ENCODE data around the gene FSTL5. TPM values are rescaled to one million over a fixed set of nuclear protein-coding genes. Genes with fewer than 3 reads are reported as not detected.

Gene FSTL5
- total RNA-seq, 1 experiment from 2014 or later, result 0.55 TPM

DNA sequence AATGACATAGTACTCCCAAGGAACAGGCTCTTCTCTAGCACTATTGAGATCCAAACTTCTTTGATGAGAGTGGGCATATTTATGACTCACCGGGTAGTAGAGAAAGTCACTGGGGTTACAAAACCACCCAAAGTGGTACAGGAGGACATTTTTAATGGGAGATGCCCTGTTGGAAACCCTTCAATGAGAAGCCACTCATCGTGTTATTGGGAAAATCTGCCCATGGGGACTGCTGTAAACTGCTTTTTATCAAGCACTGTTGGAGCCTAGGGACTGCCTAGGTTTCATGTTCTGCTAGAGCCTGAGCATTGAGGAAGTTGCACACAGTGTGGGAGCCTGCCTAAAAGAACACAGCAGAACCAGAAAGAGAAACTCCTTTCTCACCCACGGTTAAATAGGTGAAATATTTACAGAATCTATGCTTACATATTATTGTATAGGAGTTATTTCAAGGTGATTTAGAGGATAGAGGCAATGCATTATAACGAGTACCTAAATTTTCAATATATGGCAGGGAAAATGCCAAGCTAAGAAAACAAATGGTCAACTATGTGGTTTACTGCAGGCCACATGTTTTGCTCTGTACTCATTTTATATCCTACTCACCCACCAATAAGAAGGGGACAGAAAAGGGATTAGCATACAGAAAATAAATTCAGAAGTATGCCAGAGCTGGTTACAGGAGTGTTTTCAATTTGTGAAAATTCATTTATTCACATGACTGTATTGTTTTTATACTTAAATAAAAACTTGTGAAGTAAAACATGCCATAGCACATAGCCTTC is 559.1 kb downstream of the FSTL5 start:
- no peak overlapping the region for H3K27ac Mint-ChIP-seq
- H3K27me3 Mint-ChIP-seq (ENCODE audit: low read depth), result no peaks in the 10 kb centered on the region
- ATAC-seq (no peak), DNase-seq (ENCODE audit: low spot score) (no peak)
- CTCF ChIA-PET, result no interaction called here
- no peaks in the 10 kb centered on the region; the same call in 1 of the 2 replicates for H3K9me3 Mint-ChIP-seq
- H3K36me3 Mint-ChIP-seq, result no peaks in the 10 kb centered on the region
- H3K4me3 Mint-ChIP-seq, result no peak overlapping the region
- POLR2A ChIA-PET, result no interaction called here
- TF ChIP-seq ZBTB21 (CRISPR knock-in tag; IDR thresholded peaks at IDR 0.05; ENCODE audit: borderline replicate concordance) (no peak), TEAD1 (CRISPR knock-in tag; IDR thresholded peaks at IDR 0.05) (no peak), ZNF263 (CRISPR knock-in tag; IDR thresholded peaks at IDR 0.05; ENCODE audit: low read depth) (no peak), RORB (CRISPR knock-in tag; IDR thresholded peaks at IDR 0.05) (no peak), ELF4 (CRISPR knock-in tag; IDR thresholded peaks at IDR 0.05; ENCODE audit: low read depth) (no peak), JUN (CRISPR knock-in tag; IDR thresholded peaks at IDR 0.05) (no peak), MYBL2 (CRISPR knock-in tag; IDR thresholded peaks at IDR 0.05) (no peak), TEAD4 (CRISPR knock-in tag; IDR thresholded peaks at IDR 0.05) (no peak), MLX (CRISPR knock-in tag; IDR thresholded peaks at IDR 0.05) (no peak), ZNF671 (CRISPR knock-in tag; IDR thresholded peaks at IDR 0.05) (no peak), TP53 (CRISPR knock-in tag; IDR thresholded peaks at IDR 0.05) (no peak)
- TF ChIP-seq, protein P1, sequence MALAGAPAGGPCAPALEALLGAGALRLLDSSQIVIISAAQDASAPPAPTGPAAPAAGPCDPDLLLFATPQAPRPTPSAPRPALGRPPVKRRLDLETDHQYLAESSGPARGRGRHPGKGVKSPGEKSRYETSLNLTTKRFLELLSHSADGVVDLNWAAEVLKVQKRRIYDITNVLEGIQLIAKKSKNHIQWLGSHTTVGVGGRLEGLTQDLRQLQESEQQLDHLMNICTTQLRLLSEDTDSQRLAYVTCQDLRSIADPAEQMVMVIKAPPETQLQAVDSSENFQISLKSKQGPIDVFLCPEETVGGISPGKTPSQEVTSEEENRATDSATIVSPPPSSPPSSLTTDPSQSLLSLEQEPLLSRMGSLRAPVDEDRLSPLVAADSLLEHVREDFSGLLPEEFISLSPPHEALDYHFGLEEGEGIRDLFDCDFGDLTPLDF (CRISPR knock-in tag; IDR thresholded peaks at IDR 0.05), result no peak
- 0 out of 2 replicates have a peak, but pooled peaks cover 5% of the 10 kb centered on the region for H3K4me1 Mint-ChIP-seq

DNA sequence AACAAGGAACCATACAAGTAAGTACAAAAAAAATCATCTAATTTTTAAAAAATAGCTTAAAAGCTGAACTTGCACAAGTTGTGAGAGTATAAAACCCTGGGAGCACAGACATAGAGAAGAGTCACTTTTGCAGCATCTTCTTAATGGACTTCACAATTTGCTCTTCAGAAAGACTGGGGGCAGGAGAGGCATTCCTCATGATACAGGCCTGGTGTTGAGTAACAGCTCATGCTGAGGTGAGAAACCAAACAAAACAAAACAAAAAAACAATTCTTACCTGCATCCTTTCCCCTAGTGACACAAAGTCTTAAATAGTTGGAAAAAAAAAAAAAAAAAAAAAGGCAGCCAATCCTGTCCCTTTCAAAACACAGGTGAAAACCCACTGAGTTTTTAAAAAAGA is 562.8 kb downstream of the FSTL5 start:
- no peak overlapping the region for H3K4me3 Mint-ChIP-seq
- no peak for DNase-seq (ENCODE audit: low spot score)
- ChIA-PET CTCF (no interaction called here), POLR2A (no interaction called here)
- ATAC-seq, result no peak
- no peak overlapping the region for H3K27ac Mint-ChIP-seq
- peaks cover 3% of the 10 kb centered on the region; the same call in 1 of the 2 replicates for H3K9me3 Mint-ChIP-seq
- TF ChIP-seq, protein P1 (CRISPR knock-in tag; IDR thresholded peaks at IDR 0.05), result no peak
- TF ChIP-seq USF1 (CRISPR knock-in tag; IDR thresholded peaks at IDR 0.05), result no peak
- TF ChIP-seq, protein P2, sequence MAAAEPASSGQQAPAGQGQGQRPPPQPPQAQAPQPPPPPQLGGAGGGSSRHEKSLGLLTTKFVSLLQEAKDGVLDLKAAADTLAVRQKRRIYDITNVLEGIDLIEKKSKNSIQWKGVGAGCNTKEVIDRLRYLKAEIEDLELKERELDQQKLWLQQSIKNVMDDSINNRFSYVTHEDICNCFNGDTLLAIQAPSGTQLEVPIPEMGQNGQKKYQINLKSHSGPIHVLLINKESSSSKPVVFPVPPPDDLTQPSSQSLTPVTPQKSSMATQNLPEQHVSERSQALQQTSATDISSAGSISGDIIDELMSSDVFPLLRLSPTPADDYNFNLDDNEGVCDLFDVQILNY (CRISPR knock-in tag; IDR thresholded peaks at IDR 0.05), result no peak
- TF ChIP-seq, protein P3, sequence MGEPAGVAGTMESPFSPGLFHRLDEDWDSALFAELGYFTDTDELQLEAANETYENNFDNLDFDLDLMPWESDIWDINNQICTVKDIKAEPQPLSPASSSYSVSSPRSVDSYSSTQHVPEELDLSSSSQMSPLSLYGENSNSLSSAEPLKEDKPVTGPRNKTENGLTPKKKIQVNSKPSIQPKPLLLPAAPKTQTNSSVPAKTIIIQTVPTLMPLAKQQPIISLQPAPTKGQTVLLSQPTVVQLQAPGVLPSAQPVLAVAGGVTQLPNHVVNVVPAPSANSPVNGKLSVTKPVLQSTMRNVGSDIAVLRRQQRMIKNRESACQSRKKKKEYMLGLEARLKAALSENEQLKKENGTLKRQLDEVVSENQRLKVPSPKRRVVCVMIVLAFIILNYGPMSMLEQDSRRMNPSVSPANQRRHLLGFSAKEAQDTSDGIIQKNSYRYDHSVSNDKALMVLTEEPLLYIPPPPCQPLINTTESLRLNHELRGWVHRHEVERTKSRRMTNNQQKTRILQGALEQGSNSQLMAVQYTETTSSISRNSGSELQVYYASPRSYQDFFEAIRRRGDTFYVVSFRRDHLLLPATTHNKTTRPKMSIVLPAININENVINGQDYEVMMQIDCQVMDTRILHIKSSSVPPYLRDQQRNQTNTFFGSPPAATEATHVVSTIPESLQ (CRISPR knock-in tag; IDR thresholded peaks at IDR 0.05), result no peak
- no peaks in the 10 kb centered on the region for H3K27me3 Mint-ChIP-seq (ENCODE audit: low read depth)
- no peaks in the 10 kb centered on the region for H3K36me3 Mint-ChIP-seq
- H3K4me1 Mint-ChIP-seq, result 0 out of 2 replicates have a peak, but pooled peaks cover 5% of the 10 kb centered on the region
